HCT116 (cell line): Measurements from ENCODE around the gene ETS2. TPM values are rescaled to one million over a fixed set of nuclear protein-coding genes. Genes with fewer than 3 reads are reported as not detected.

Experiments used
- ATAC-seq: fragments of 200-7000 bp; cut with Tn5 transposase; 2 replicates; pipeline ENCODE4 v1.9.1; 2020; ENCODE audit warnings: mild to moderate bottlenecking, moderate library complexity
- BruUV-seq: library from RNA; stranded (reverse); fragments of 400-500 nt; replicated peaks from 2 replicates; lab custom pipeline; 2021; lab: Mats Ljungman, UMichigan
- CTCF ChIA-PET: fragments of 300-600 bp; sonication (Branson Sonifier 250); formaldehyde crosslinking; loops from one replicate; lab custom pipeline; 2021; ENCODE audit warnings: antibody characterized with exemption; lab: Charles Lee
- POLR2A ChIA-PET: fragments of 300-600, 350-600 bp; sonication (Branson Sonifier 250); formaldehyde crosslinking; loops from one replicate; lab custom pipeline; 2021; ENCODE audit warnings: antibody characterized with exemption; lab: Charles Lee
- RAD21 ChIA-PET, 2 experiments: fragments of 300-600 bp; sonication (Branson Sonifier 250); formaldehyde crosslinking; loops; one replicate each; lab custom pipeline; 2023; ENCODE audit warnings: low total read pairs in 2 of 2; ENCODE audit not compliant: uncharacterized antibody in 2 of 2, unreplicated experiment in 2 of 2, low non-redundant PET in 1 of 2; lab: Charles Lee
- DNase-seq: peaks from one replicate; pipeline ENCODE4 v3.0.0-alpha.2; 2010; ENCODE audit warnings: low read depth, low spot score
- H2AFZ ChIP-seq: fragments of 200-600 bp; shearing (Covaris generic), sonication (generic); 2 replicates; pipeline ENCODE4 v1.6.1; 2017; ENCODE audit warnings: low read depth, mixed run types, mixed read lengths, antibody characterized with exemption, low read length; ENCODE audit not compliant: poor library complexity, severe bottlenecking
- H3K27ac ChIP-seq: 2 replicates; pipeline ENCODE4 v1.5.1; 2012; ENCODE audit warnings: low read depth, low read length
- H3K27me3 ChIP-seq: fragments of 200-600 bp; sonication (generic); 2 replicates; pipeline ENCODE4 v1.6.1; 2016; ENCODE audit warnings: mixed run types, low read length, mixed read lengths; ENCODE audit not compliant: insufficient read depth
- H3K36me3 ChIP-seq, 2 experiments: fragments of 200-500 bp in 1 of 2; fragments of 200-600 bp in 1 of 2; sonication (Bioruptor generic) in 1 of 2; sonication (generic) in 1 of 2; 2 replicates each; pipeline versions ENCODE4 v1.5.1 to v1.6.1; 2014 to 2016; ENCODE audit warnings: low read length in 2 of 2, inconsistent platforms in 1 of 2, mixed read lengths in 1 of 2, mixed run types in 1 of 2; ENCODE audit not compliant: insufficient read depth in 2 of 2, control insufficient read depth in 1 of 2
- H3K4me1 ChIP-seq, 2 experiments: fragments of 200-600 bp in 1 of 2; sonication (generic) in 1 of 2; 2 replicates each; pipeline versions ENCODE4 v1.5.1 to v1.6.1; 2012 to 2017; ENCODE audit warnings: low read length in 2 of 2, inconsistent platforms in 1 of 2, mild to moderate bottlenecking in 1 of 2, mixed read lengths in 1 of 2, mixed run types in 1 of 2, moderate library complexity in 1 of 2; ENCODE audit not compliant: insufficient read depth in 2 of 2, control insufficient read depth in 1 of 2
- H3K4me2 ChIP-seq: fragments of 200-600 bp; sonication (generic); 2 replicates; pipeline ENCODE4 v1.6.1; 2017; ENCODE audit warnings: mixed run types, low read length, mixed read lengths
- H3K4me3 ChIP-seq, 2 experiments: fragments of 200-600 bp in 1 of 2; sonication (generic) in 1 of 2; replicated peaks in 1 of 2; 2 replicates each; pipeline ENCODE4 v1.5.1; 2011 to 2016; ENCODE audit warnings: low read length in 2 of 2, control low read depth in 1 of 2, low read depth in 1 of 2, mild to moderate bottlenecking in 1 of 2, mixed read lengths in 1 of 2, mixed run types in 1 of 2
- H3K79me2 ChIP-seq: fragments of 200-600 bp; sonication (generic); 2 replicates; pipeline ENCODE4 v1.6.1; 2017; ENCODE audit warnings: mild to moderate bottlenecking, mixed run types, low read length, moderate library complexity, mixed read lengths; ENCODE audit not compliant: insufficient read depth
- H3K9ac ChIP-seq: fragments of 200-600 bp; sonication (generic); 2 replicates; pipeline ENCODE4 v1.6.1; 2016; ENCODE audit warnings: low read length, mixed read lengths
- H3K9me2 ChIP-seq: fragments of 200-600 bp; sonication (generic), shearing (Covaris generic); 2 replicates; pipeline ENCODE4 v1.6.1; 2017; ENCODE audit warnings: mixed run types, mild to moderate bottlenecking, moderate library complexity; ENCODE audit not compliant: insufficient read depth
- H3K9me3 ChIP-seq, 2 experiments: fragments of 200-500 bp in 1 of 2; fragments of 200-600 bp in 1 of 2; sonication (Bioruptor generic) in 1 of 2; sonication (generic) in 1 of 2; 2 replicates each; pipeline ENCODE4 v1.6.1; 2014 to 2017; ENCODE audit warnings: low read length in 2 of 2, mixed read lengths in 2 of 2, inconsistent platforms in 1 of 2, low read depth in 1 of 2, mild to moderate bottlenecking in 1 of 2, mixed run types in 1 of 2, moderate library complexity in 1 of 2; ENCODE audit not compliant: control insufficient read depth in 1 of 2, insufficient read depth in 1 of 2
- H4K20me1 ChIP-seq: fragments of 200-600 bp; sonication (generic), shearing (Covaris generic); 2 replicates; pipeline ENCODE4 v1.6.1; 2017; ENCODE audit warnings: mixed run types, mild to moderate bottlenecking, moderate library complexity; ENCODE audit not compliant: insufficient read depth
- CBX3 ChIP-seq: IDR thresholded peaks from 2 replicates; pipeline ENCODE4 v1.6.1; 2012; ENCODE audit warnings: low read depth
- ELF1 ChIP-seq: IDR thresholded peaks from 2 replicates; pipeline ENCODE4 v1.6.1; 2012; ENCODE audit warnings: low read depth, borderline replicate concordance
- MAX ChIP-seq: IDR thresholded peaks from 2 replicates; pipeline ENCODE4 v1.6.1; 2012
- POLR2A ChIP-seq: IDR thresholded peaks from 2 replicates; pipeline ENCODE4 v1.7.0; 2011; ENCODE audit warnings: borderline replicate concordance; ENCODE audit not compliant: insufficient read depth, insufficient read length; ENCODE audit errors: extremely low read depth
- POLR2AphosphoS5 ChIP-seq: IDR thresholded peaks from 2 replicates; pipeline ENCODE4 v1.6.1; 2011; ENCODE audit warnings: mild to moderate bottlenecking, low read depth, low read length, moderate library complexity
- SIN3A ChIP-seq: IDR thresholded peaks from 2 replicates; pipeline ENCODE4 v1.6.1; 2012; ENCODE audit warnings: low read depth
- SP1 ChIP-seq: IDR thresholded peaks from 2 replicates; pipeline ENCODE4 v1.6.1; 2012; ENCODE audit warnings: low read depth
- YY1 ChIP-seq: IDR thresholded peaks from 2 replicates; pipeline ENCODE4 v1.6.1; 2011; ENCODE audit warnings: low read length, low read depth, moderate library complexity, mild to moderate bottlenecking; ENCODE audit not compliant: insufficient replicate concordance; ENCODE audit errors: extremely low read depth
- ZFX ChIP-seq: fragments of 450-650 bp; IDR thresholded peaks from 2 replicates; pipeline ENCODE4 v1.6.1; 2017
- ZNF274 ChIP-seq: fragments of 200-500 bp; sonication (Bioruptor generic); IDR thresholded peaks from 2 replicates; pipeline ENCODE4 v1.6.1; 2014; ENCODE audit warnings: mild to moderate bottlenecking, low read depth, low read length, inconsistent platforms
- intact Hi-C: fragments of 100-400 bp; cut with micrococcal nuclease; formaldehyde crosslinking; loops from 2 replicates; pipeline ENCODE4 v1.10.0; 2022
- total RNA-seq: library from RNA; stranded (reverse); gene quantifications from one replicate; pipeline ENCODE4 v1.2.1, GENCODE V29; 2021; ENCODE audit not compliant: unreplicated experiment
- TF ChIP-seq, protein P1 (sequence below), 3 experiments: fragments of 200-600 bp in 1 of 3; sonication (generic) in 1 of 3; IDR thresholded peaks in 2 of 3; conservative IDR thresholded peaks in 1 of 3; 2 replicates each; pipeline ENCODE4 v1.5.1; 2012 to 2017; ENCODE audit warnings: low read depth in 2 of 3, low read length in 2 of 3, antibody characterized with exemption in 1 of 3, borderline replicate concordance in 1 of 3, control low read depth in 1 of 3, mild to moderate bottlenecking in 1 of 3, mixed read lengths in 1 of 3, mixed run types in 1 of 3, moderate library complexity in 1 of 3; ENCODE audit not compliant: insufficient read depth in 1 of 3

ETS2 gene
- total RNA-seq, 1 experiment from 2014 or later = 32.9 TPM

GRCh38 chr21:38804030-38804788, 1.5 kb upstream of the ETS2 start (continued):
- TF ChIP-seq POLR2A (no peak), ZNF274 (no peak), YY1 (no peak), MAX (no peak), ZFX (no peak), POLR2AphosphoS5 (no peak), SIN3A (no peak)

GRCh38 chr21:38804789-38805327, 871 bp upstream of the ETS2 start:
- intact Hi-C loops = loop anchor here (1.0 to 5.0 kb wide), 4 partner anchors 70 to 333 kb away; no protein-coding TSS in a partner anchor
- H3K9me3 ChIP-seq = no peaks in the 10 kb centered on the region
- peaks cover 39% of the 10 kb centered on the region for H3K79me2 ChIP-seq
- peak; percentile 13 for TF ChIP-seq YY1
- no peak for TF ChIP-seq CBX3
- TF ChIP-seq SP1 = no peak
- TF ChIP-seq, protein P1, sequence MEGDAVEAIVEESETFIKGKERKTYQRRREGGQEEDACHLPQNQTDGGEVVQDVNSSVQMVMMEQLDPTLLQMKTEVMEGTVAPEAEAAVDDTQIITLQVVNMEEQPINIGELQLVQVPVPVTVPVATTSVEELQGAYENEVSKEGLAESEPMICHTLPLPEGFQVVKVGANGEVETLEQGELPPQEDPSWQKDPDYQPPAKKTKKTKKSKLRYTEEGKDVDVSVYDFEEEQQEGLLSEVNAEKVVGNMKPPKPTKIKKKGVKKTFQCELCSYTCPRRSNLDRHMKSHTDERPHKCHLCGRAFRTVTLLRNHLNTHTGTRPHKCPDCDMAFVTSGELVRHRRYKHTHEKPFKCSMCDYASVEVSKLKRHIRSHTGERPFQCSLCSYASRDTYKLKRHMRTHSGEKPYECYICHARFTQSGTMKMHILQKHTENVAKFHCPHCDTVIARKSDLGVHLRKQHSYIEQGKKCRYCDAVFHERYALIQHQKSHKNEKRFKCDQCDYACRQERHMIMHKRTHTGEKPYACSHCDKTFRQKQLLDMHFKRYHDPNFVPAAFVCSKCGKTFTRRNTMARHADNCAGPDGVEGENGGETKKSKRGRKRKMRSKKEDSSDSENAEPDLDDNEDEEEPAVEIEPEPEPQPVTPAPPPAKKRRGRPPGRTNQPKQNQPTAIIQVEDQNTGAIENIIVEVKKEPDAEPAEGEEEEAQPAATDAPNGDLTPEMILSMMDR (IDR thresholded peaks at IDR 0.05 in 2 of 3, conservative IDR thresholded peaks at IDR 0.05 in 1 of 3; ENCODE audit: borderline replicate concordance in 1 of 3, insufficient read depth in 1 of 3, low read depth in 2 of 3, low read length in 2 of 3) = peak in 2 of 3 experiments; percentile 61 to 68; a peak in 4 of 6 replicates
- peak; percentile 3; the same call in 1 of the 2 replicates for TF ChIP-seq POLR2AphosphoS5
- no peak for TF ChIP-seq ZNF274
- no peak for TF ChIP-seq ELF1
- H2AFZ ChIP-seq = no peak overlapping the region
- DNase-seq (peak; percentile 40), ATAC-seq (peak; percentile 76)
- peaks cover 4% of the 10 kb centered on the region in 2 experiments; a peak in 1 of 4 replicates for H3K36me3 ChIP-seq
- peak overlapping the region; percentile 80 for H3K27ac ChIP-seq
- H4K20me1 ChIP-seq = no peaks in the 10 kb centered on the region
- peaks cover 13 to 37% of the 10 kb centered on the region in 2 experiments; a peak in 3 of 4 replicates for H3K4me1 ChIP-seq
- H3K4me3 ChIP-seq = peak overlapping the region; percentile 81
- RAD21 ChIA-PET = no interaction called here
- no peaks in the 10 kb centered on the region for H3K9me2 ChIP-seq
- H3K4me2 ChIP-seq = peak overlapping the region; percentile 98
- CTCF ChIA-PET = no interaction called here
- POLR2A ChIA-PET = no interaction called here
- no peaks in the 10 kb centered on the region for H3K27me3 ChIP-seq
- TSS peak; percentile 85 for BruUV-seq
- H3K9ac ChIP-seq = peak overlapping the region; percentile 89
